Vagina (tissue), 2 donors: Measurements from ENCODE around the gene SMARCC2. TPM values are rescaled to one million over a fixed set of nuclear protein-coding genes. Genes with fewer than 3 reads are reported as not detected.
A peak's percentile ranks its signal among the peaks of the same experiment; 100 is the strongest.

Experiments used
- DNase-seq, 2 donors: peaks; one replicate each; pipeline ENCODE4 v3.0.0-alpha.2; 2017; ENCODE audit errors: extremely low spot score in 2 of 2
- H3K27ac ChIP-seq: fragments of 200-600 bp; sonication (generic); one replicate; pipeline ENCODE4 v1.5.1; 2019
- H3K27me3 ChIP-seq: fragments of 200-600 bp; sonication (generic); one replicate; pipeline ENCODE4 v1.5.1; 2019
- H3K36me3 ChIP-seq, 2 donors: fragments of 200-600 bp; sonication (generic); one replicate each; pipeline ENCODE4 v1.5.1; 2017 to 2019
- H3K4me1 ChIP-seq: fragments of 200-600 bp; sonication (generic); one replicate; pipeline ENCODE4 v1.5.1; 2019
- H3K4me3 ChIP-seq, 2 donors: fragments of 200-600 bp; sonication (generic); 1 replicate in 1 of 2; 2 replicates in 1 of 2; pipeline ENCODE4 v1.5.1; 2016 to 2019
- H3K9me3 ChIP-seq: fragments of 200-600 bp; sonication (generic); one replicate; pipeline ENCODE4 v1.5.1; 2019
- POLR2A ChIP-seq, 2 donors: fragments of 450-650 bp; IDR thresholded peaks; one replicate each; pipeline ENCODE4 v1.6.1; 2017; ENCODE audit warnings: antibody characterized with exemption in 2 of 2, mild to moderate bottlenecking in 2 of 2, moderate library complexity in 2 of 2
- POLR2AphosphoS5 ChIP-seq, 2 donors: sonication (generic); formaldehyde crosslinking; IDR thresholded peaks; one replicate each; pipeline ENCODE4 v1.9.0; 2017; ENCODE audit warnings: antibody characterized with exemption in 2 of 2, mild to moderate bottlenecking in 2 of 2, low read depth in 1 of 2; ENCODE audit not compliant: insufficient read depth in 1 of 2
- intact Hi-C: fragments of 100-400 bp; cut with DNase I; formaldehyde crosslinking; loops from one replicate; pipeline ENCODE4 v1.15.1; 2023
- total RNA-seq: library from RNA; depleted of rRNA; stranded (reverse); fragments of >200 nt; gene quantifications from one replicate; pipeline ENCODE4 v1.2.3, GENCODE V29; 2016
- TF ChIP-seq, protein P1 (sequence below), 3 experiments: fragments of 450-650 bp in 2 of 3; fragments of 200-600 bp in 1 of 3; sonication (generic) in 1 of 3; IDR thresholded peaks; one replicate each; pipeline ENCODE4 v1.5.1; 2017 to 2019; ENCODE audit warnings: antibody characterized with exemption in 3 of 3, mild to moderate bottlenecking in 2 of 3, moderate library complexity in 2 of 3

SMARCC2 gene
- total RNA-seq, 1 donor from 2014 or later: 95.3 TPM

DNA sequence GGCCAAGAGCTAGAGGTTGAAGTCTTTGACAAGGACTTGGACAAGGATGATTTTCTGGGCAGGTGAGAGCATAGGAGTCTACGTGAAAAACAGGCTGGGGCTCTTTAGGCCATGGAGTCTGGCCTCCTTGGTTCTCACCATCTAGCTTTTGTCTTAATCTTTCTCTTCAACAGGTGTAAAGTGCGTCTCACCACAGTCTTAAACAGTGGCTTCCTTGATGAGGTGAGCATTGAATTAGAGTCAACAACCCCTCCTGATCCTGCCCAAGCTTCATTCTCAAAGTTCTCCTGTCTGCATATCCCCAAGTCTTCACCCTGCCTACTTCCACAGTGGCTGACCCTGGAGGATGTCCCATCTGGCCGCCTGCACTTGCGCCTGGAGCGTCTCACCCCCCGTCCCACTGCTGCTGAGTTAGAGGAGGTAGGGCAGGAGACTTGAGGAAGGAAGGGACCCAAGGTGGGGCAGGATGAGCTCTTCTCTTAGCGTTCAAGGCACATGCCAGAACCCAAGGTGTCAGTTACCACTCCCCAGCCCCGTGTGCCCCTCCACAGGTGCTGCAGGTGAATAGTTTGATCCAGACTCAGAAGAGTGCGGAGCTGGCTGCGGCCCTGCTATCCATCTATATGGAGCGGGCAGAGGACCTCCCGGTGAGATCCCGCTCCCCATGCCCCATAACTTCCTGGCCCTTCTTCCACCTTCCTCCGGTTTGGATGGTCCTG lies 51.3 kb downstream of the SMARCC2 start:
- intact Hi-C loops: no loop called here
- peaks cover 2% of the 10 kb centered on the region for H3K4me1 ChIP-seq
- H3K4me3 ChIP-seq: no peak overlapping the region
- H3K27ac ChIP-seq: no peak overlapping the region
- no peak for DNase-seq
- H3K9me3 ChIP-seq: no peaks in the 10 kb centered on the region
- peaks cover 4 to 94% of the 10 kb centered on the region in 2 donors for H3K36me3 ChIP-seq
- H3K27me3 ChIP-seq: no peaks in the 10 kb centered on the region
- TF ChIP-seq POLR2AphosphoS5 (IDR thresholded peaks at IDR 0.05; ENCODE audit: insufficient read depth in 1 of 2, low read depth in 1 of 2): no peak
- no peak for TF ChIP-seq POLR2A (IDR thresholded peaks at IDR 0.05)
- TF ChIP-seq, protein P1, sequence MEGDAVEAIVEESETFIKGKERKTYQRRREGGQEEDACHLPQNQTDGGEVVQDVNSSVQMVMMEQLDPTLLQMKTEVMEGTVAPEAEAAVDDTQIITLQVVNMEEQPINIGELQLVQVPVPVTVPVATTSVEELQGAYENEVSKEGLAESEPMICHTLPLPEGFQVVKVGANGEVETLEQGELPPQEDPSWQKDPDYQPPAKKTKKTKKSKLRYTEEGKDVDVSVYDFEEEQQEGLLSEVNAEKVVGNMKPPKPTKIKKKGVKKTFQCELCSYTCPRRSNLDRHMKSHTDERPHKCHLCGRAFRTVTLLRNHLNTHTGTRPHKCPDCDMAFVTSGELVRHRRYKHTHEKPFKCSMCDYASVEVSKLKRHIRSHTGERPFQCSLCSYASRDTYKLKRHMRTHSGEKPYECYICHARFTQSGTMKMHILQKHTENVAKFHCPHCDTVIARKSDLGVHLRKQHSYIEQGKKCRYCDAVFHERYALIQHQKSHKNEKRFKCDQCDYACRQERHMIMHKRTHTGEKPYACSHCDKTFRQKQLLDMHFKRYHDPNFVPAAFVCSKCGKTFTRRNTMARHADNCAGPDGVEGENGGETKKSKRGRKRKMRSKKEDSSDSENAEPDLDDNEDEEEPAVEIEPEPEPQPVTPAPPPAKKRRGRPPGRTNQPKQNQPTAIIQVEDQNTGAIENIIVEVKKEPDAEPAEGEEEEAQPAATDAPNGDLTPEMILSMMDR (IDR thresholded peaks at IDR 0.05): no peak

DNA sequence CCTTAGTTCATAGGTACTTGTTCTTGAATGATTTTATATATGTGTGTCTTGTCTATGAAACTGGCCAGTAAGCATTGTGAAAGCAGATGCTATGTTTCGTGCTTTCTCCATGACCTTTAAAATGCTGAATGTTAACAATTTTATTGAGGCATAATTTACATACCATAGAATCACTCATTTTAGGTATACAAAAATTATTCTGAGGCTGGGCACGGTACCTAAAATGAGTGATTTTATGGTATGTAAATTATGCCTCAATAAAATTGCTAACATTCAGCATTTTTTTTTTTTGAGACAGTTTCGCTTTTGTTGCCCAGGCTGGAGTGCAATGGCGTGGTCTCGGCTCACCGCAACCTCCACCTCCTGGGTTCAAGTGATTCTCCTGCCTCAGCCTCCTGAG lies 54.4 kb downstream of the SMARCC2 start:
- no peak for DNase-seq
- H3K36me3 ChIP-seq: peaks cover 4 to 92% of the 10 kb centered on the region in 2 donors
- no peak overlapping the region for H3K4me3 ChIP-seq
- peaks cover 7% of the 10 kb centered on the region for H3K4me1 ChIP-seq
- TF ChIP-seq POLR2A (IDR thresholded peaks at IDR 0.05) (no peak), POLR2AphosphoS5 (IDR thresholded peaks at IDR 0.05; ENCODE audit: insufficient read depth in 1 of 2, low read depth in 1 of 2) (no peak)
- TF ChIP-seq, protein P1 (IDR thresholded peaks at IDR 0.05): no peak
- intact Hi-C loops: no loop called here
- no peaks in the 10 kb centered on the region for H3K27me3 ChIP-seq
- no peak overlapping the region for H3K27ac ChIP-seq
- H3K9me3 ChIP-seq: no peaks in the 10 kb centered on the region

DNA sequence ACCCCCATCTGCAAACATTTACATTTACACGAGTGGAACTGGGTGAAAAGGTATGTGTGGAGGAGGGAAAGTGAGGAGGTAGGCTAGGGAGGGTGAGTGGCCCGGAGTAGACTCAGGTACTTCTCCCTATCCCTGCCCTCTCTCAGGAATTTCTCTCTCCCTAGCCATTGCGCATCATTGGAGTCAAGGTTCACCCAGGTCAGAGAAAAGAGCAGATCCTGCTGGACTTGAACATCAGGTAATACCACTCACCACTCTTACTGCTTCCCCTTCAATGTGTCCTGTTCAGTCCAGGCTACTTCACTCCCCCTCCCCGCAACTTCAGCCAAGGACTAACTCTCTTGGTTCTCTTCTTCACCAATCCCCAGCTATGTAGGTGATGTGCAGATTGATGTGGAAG lies 58.4 kb downstream of the SMARCC2 start:
- no peak for DNase-seq
- TF ChIP-seq, protein P1 (IDR thresholded peaks at IDR 0.05): no peak
- TF ChIP-seq POLR2A (IDR thresholded peaks at IDR 0.05) (no peak), POLR2AphosphoS5 (IDR thresholded peaks at IDR 0.05; ENCODE audit: insufficient read depth in 1 of 2, low read depth in 1 of 2) (no peak)
- no peaks in the 10 kb centered on the region for H3K27me3 ChIP-seq
- H3K4me3 ChIP-seq: no peak overlapping the region
- H3K36me3 ChIP-seq: peaks cover 4 to 54% of the 10 kb centered on the region in 2 donors
- no peak overlapping the region for H3K27ac ChIP-seq
- H3K9me3 ChIP-seq: no peaks in the 10 kb centered on the region
- H3K4me1 ChIP-seq: peaks cover 33% of the 10 kb centered on the region
- intact Hi-C loops: no loop called here

DNA sequence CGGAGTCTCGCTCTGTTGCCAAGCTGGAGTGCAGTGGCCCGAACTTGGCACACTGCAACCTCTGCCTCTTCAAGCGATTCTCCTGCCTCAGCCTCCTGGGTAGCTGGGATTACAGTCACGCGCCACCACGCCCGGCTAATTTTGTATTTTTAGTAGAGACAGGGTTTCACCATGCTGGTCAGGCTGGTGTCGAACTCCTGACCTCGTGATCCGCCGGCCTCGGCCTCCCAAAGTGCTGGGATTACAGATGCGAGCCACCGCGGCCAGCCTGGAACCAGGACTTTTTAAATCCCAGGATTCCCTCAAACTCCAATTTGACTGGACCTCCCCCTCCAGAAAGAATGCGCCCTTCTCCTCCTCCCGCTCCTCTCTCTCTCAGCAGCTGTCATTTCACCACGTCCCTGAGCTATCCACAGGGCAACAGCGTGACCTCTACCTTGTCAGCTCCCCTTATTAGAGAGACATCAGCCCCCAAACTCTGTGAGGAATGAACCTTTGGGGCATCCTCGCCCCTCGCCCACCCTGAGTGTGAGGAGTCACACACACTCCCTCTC lies 59.3 kb downstream of the SMARCC2 start:
- H3K4me3 ChIP-seq: peak overlapping the region; percentile 75 to 86
- H3K27me3 ChIP-seq: no peaks in the 10 kb centered on the region
- intact Hi-C loops: loop anchor here (10.0 kb wide), 1 partner anchor 95 kb away; the partner anchor contains the start of genes NABP2 and RNF41
- no peaks in the 10 kb centered on the region for H3K9me3 ChIP-seq
- H3K27ac ChIP-seq: peak overlapping the region; percentile 95
- TF ChIP-seq, protein P1 (IDR thresholded peaks at IDR 0.05): no peak
- no peak for TF ChIP-seq POLR2A (IDR thresholded peaks at IDR 0.05)
- no peak for TF ChIP-seq POLR2AphosphoS5 (IDR thresholded peaks at IDR 0.05; ENCODE audit: insufficient read depth in 1 of 2, low read depth in 1 of 2)
- peaks cover 4 to 46% of the 10 kb centered on the region in 2 donors for H3K36me3 ChIP-seq
- peaks cover 35% of the 10 kb centered on the region for H3K4me1 ChIP-seq
- no peak for DNase-seq
